Measurements from ENCODE around the gene KRTAP10-9. TPM values are rescaled to one million over a fixed set of nuclear protein-coding genes. Genes with fewer than 3 reads are reported as not detected.
"Not testable (repeated sequence)": the region's sequence is repeated elsewhere in the genome, so short reads cannot be mapped to it uniquely, and the experiment has no call there.

KRTAP10-9 gene
- total RNA-seq, 1 donor from 2014 or later = not detected

DNA sequence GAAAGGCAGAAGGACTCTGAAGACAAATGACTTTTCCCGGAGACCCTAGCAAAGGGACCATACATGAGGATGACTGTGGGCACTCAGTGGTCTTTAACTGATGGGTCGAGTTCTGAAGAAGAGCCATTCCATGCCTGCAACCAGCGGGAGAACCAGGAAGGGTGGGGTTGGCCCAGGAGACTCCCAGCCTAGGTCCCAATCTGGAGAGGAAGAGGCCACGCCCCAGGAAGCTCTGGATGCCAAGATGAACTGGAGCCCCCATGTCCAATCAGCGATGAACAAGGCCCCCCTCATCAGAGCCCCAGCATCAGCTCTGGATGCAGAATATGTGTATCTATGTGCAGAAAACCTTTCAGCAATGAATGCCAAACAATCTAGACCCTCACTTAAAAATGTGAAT is 13.9 kb downstream of the KRTAP10-9 start:
- no peak overlapping the region for H3K4me3 Mint-ChIP-seq
- H3K9me3 Mint-ChIP-seq = peaks cover 52% of the 10 kb centered on the region
- DNase-seq (ENCODE audit: low spot score) = no peak
- H3K27me3 Mint-ChIP-seq (ENCODE audit: insufficient read depth) = peaks cover 2% of the 10 kb centered on the region
- H3K27ac Mint-ChIP-seq = no peak overlapping the region
- H3K4me1 Mint-ChIP-seq (ENCODE audit: low read depth) = no peaks in the 10 kb centered on the region
- intact Hi-C loops (cut with micrococcal nuclease) = no loop called here
- H3K36me3 Mint-ChIP-seq (ENCODE audit: low read depth) = peaks cover 3% of the 10 kb centered on the region

DNA sequence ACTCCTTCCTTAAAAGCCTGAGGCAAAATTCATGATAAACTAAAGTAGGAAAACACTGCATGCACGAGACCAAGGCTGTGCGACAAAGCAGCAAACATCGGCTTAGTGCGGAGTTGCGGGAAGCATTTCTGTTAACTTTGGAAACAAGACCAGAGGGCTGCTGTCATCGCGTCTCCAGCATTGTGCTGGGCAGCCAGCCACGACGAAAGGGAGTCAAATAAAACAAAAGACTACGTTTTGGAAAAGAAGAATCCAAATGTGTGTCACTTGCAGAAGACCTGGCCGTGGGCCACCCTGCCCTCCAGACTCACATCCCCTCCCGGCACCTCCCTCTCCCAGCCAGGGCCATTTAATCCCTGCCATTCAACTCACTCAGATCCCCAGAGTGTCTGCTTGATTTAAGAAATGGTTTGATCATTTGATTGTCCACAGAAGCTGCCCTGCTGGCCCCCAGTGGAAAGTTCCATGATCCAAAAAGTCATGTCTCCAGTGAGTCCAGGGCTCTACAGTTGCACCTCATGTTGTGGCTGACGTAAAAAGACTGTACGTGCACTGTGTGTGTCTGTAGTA is 16.9 kb downstream of the KRTAP10-9 start:
- no peak overlapping the region for H3K4me3 Mint-ChIP-seq
- intact Hi-C loops (cut with micrococcal nuclease) = no loop called here
- no peaks in the 10 kb centered on the region for H3K4me1 Mint-ChIP-seq (ENCODE audit: low read depth)
- H3K36me3 Mint-ChIP-seq (ENCODE audit: low read depth) = peaks cover 3% of the 10 kb centered on the region
- H3K27me3 Mint-ChIP-seq (ENCODE audit: insufficient read depth) = peaks cover 2% of the 10 kb centered on the region
- no peak overlapping the region for H3K27ac Mint-ChIP-seq
- no peak for DNase-seq (ENCODE audit: low spot score)
- H3K9me3 Mint-ChIP-seq = peaks cover 52% of the 10 kb centered on the region

DNA sequence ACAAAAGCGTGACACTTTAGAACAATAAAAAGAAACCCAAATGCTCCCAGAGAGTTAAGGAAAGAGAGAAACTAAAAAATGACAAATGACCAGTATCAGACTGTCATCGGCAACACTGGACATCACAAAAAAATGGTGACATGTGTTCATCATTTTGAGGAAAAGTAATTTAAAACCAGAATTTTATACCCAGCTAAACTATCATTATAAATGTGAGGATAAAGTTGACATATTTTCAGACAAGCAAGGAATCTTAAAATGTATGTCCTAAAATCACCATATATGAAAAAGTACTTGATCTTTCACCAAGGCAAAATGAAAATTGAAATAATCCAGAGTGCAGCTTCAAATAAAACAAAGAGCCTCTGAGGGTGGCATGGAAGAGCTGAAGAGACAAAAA is 18.0 kb downstream of the KRTAP10-9 start:
- intact Hi-C loops (cut with micrococcal nuclease) = no loop called here
- no peak overlapping the region for H3K4me3 Mint-ChIP-seq

DNA sequence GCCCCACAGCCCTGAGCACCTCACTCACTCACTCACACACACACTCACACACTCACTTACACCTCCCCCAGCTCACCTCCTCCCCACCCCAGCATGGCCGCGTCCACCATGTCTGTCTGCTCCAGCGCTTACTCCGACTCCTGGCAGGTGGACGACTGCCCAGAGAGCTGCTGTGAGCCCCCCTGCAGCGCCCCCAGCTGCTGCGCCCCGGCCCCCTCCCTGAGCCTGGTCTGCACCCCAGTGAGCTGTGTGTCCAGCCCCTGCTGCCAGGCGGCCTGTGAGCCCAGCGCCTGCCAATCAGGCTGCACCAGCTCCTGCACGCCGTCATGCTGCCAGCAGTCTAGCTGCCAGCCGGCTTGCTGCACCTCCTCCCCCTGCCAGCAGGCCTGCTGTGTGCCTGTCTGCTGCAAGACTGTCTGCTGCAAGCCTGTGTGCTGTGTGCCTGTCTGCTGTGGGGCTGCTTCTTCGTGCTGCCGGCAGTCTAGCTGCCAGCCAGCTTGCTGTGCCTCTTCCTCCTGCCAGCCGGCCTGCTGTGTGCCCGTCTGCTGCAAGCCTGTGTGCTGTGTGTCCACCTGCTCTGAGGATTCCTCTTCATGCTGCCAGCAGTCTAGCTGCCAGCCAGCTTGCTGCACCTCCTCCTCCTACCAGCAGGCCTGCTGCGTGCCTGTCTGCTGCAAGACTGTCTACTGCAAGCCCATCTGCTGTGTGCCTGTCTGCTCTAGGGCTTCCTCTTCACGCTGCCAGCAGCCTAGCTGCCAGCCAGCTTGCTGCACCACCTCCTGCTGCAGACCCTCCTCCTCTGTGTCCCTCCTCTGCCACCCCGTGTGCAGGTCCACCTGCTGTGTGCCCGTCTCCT is 19.7 kb downstream of the KRTAP10-9 start, which contains the start of gene KRTAP10-11:
KRTAP10-11 (plus strand) TSS at position 49 of the 856 bp plus-strand sequence; CDS start at position 94, 45 bp downstream.
- H3K4me1 Mint-ChIP-seq (ENCODE audit: low read depth); H3K36me3 Mint-ChIP-seq (ENCODE audit: low read depth); H3K27ac Mint-ChIP-seq; H3K4me3 Mint-ChIP-seq; DNase-seq (ENCODE audit: low spot score); intact Hi-C loops (cut with micrococcal nuclease); H3K27me3 Mint-ChIP-seq (ENCODE audit: insufficient read depth): not testable (repeated sequence)
- peaks cover 33% of the 10 kb centered on the region for H3K9me3 Mint-ChIP-seq

More for the DNA sequence above, 18.0 kb downstream of the KRTAP10-9 start:
- Mint-ChIP-seq H3K27me3 (ENCODE audit: insufficient read depth) (peaks cover 2% of the 10 kb centered on the region), H3K36me3 (ENCODE audit: low read depth) (peaks cover 3% of the 10 kb centered on the region), H3K27ac (no peak overlapping the region), H3K4me1 (ENCODE audit: low read depth) (no peaks in the 10 kb centered on the region), H3K9me3 (peaks cover 50% of the 10 kb centered on the region)
- no peak for DNase-seq (ENCODE audit: low spot score)

DNA sequence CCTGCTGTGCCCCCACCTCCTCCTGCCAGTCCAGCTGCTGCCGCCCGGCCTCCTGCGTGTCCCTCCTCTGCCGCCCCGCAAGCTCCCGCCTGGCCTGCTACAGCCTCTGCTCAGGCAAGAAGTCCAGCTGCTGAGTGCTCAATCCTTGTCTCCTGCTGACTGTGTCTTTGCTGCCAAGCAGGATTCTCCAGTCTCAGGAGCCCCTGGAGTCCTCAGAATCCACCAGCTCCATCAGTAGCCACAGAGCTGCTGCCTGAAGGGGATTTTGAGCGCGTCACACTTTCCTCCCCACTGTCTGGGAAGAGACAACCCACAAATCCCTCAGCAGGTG is 20.3 kb downstream of the KRTAP10-9 start:
- Mint-ChIP-seq H3K9me3 (peaks cover 27% of the 10 kb centered on the region), H3K27me3 (ENCODE audit: insufficient read depth) (peaks cover 2% of the 10 kb centered on the region), H3K36me3 (ENCODE audit: low read depth) (peaks cover 2% of the 10 kb centered on the region), H3K4me3 (no peak overlapping the region), H3K27ac (no peak overlapping the region), H3K4me1 (ENCODE audit: low read depth) (no peaks in the 10 kb centered on the region)
- intact Hi-C loops (cut with micrococcal nuclease) = no loop called here
- no peak for DNase-seq (ENCODE audit: low spot score)

DNA sequence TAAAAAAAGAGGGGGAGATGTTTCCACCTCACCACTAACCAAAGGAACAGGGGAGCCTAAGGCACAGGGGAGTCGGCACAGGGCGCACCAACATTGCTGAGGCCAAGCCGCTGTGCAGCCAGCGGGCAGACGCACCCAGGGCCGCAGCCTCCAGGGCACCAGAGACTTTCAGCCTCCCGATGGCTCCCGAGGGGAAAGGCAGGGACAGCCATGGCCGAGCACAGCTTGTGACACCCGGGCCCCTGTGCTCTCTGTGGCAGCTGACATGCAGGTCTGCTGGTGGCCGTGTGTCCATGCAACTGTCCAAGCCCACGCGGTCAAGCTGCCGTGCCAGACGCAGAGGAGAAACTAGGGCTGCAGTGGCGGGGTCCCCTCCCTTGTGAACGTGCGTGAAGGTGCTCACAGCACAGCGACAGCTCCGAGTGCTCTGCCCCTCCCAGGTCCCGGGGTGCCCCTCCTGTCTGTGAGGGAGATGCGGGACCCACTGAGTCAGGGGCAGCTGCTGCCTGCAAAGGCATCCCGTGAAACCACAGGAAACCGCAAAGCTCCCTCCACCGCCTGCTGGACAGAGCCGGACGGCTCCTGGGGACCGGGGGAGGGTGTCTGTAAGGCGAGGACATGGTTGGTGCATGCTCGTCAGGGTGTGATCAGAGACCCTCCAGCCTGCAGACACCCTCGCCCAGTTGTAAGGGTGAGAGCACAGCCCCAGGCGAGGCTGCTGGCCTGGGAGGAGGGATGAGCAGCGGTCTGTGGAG is 21.8 kb downstream of the KRTAP10-9 start:
- intact Hi-C loops (cut with micrococcal nuclease) = no loop called here
- no peak for DNase-seq (ENCODE audit: low spot score)
- Mint-ChIP-seq H3K4me3 (no peak overlapping the region), H3K36me3 (ENCODE audit: low read depth) (peaks cover 2% of the 10 kb centered on the region), H3K9me3 (peaks cover 23% of the 10 kb centered on the region), H3K4me1 (ENCODE audit: low read depth) (peaks cover 7% of the 10 kb centered on the region), H3K27me3 (ENCODE audit: insufficient read depth) (peaks cover 2% of the 10 kb centered on the region), H3K27ac (no peak overlapping the region)

DNA sequence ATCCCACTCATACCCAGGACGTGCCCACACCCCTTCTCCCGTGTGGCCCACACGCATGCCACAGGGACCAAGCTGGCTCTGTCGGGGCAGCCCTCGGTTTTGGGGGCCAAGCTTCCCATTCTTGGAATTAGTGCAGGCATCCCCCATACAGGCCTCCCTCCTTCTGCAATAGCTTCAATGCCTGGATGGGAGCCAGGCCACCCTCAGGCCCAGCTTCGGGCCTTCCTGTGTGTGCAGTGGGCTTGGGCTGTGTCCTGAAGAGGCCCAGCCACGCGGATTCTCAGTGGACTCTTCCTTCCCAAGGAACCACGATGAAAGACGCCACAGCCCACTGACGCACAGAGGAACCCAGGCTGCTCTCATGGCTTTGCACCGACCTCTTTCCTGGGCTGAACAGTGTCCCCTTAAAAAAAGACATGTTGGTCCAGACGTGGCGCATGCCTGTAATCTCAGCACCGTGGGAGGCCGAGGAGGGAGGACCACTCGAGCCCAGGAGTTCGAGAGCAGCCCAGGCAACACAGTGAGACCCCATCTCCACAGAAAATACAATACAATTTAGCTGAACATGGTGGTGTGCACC is 22.7 kb downstream of the KRTAP10-9 start:
- Mint-ChIP-seq H3K36me3 (ENCODE audit: low read depth) (peaks cover 3% of the 10 kb centered on the region), H3K4me1 (ENCODE audit: low read depth) (peaks cover 12% of the 10 kb centered on the region), H3K4me3 (no peak overlapping the region), H3K27me3 (ENCODE audit: insufficient read depth) (peaks cover 2% of the 10 kb centered on the region), H3K27ac (no peak overlapping the region), H3K9me3 (peaks cover 17% of the 10 kb centered on the region)
- intact Hi-C loops (cut with micrococcal nuclease) = no loop called here
- no peak for DNase-seq (ENCODE audit: low spot score)

DNA sequence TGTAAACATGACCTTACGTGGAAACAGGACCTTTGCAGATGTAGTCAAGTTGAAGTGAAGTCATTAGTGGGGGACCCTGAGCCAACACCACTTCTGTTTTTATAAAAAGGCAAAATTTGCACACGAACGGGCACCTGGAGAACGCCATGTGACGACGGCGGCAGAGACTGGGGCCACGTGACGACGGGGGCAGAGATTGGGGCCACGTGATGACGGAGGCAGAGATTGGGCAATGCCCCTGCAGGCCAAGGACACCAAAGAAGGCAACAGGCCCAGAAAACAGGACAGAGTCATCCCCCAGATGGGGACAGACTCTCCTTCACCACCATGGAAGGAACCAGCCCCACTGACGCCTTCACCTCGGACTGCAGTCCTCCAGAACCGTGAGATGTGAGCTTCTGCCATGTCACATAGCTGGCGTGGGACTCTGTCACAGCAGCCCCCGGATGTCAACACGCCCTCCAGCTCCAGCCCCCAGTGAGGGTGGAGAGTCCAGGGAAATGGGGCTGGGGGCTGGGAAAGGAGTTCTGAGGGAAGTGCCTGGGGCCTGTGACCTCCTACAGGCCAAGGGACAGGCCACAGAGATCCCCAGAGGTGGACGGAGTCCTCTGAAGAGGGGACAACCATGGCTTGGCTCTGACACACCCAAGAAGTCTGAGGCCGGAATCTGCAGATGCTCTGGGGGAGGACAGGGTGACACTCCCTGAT is 23.5 kb downstream of the KRTAP10-9 start:
- peaks cover 2% of the 10 kb centered on the region for H3K27me3 Mint-ChIP-seq (ENCODE audit: insufficient read depth)

DNA sequence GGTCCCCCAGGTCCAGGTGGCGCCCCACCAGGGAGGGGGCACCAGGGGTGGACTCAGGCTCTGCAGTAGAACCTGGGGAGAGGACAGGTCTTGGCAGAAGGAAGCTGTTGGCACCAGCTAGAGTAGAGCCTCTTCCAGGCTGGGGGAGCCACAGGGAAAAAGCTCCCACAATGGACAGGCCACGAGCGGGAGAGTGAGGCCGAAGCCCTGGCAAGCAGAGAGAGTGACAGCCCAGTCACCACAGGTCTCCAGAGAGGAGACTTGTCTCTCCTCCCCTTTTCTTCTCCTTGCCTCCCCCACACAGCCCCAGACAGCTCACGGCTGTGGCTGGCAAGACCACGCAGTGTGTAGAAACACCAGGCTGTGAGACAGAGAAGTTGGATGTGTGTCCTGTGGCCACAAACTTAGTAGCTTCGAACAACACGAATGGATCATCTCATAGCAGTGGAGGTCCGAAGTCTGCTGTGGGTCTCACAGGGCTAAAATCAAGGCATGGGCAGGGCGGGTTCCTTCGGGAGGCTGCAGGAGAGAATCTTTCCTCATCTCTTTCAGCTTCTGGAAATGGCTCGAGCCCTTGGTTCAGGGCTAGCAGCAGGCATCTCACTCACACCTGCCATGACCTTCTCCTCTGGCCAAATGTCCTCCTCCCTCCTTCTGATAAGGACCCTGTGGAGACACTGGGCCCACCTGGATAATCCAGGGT is 24.2 kb downstream of the KRTAP10-9 start:
- H3K27ac Mint-ChIP-seq = no peak overlapping the region
- DNase-seq (ENCODE audit: low spot score) = no peak
- peaks cover 10% of the 10 kb centered on the region for H3K36me3 Mint-ChIP-seq (ENCODE audit: low read depth)
- H3K4me1 Mint-ChIP-seq (ENCODE audit: low read depth) = peaks cover 21% of the 10 kb centered on the region
- intact Hi-C loops (cut with micrococcal nuclease) = no loop called here
- H3K27me3 Mint-ChIP-seq (ENCODE audit: insufficient read depth) = no peaks in the 10 kb centered on the region
- no peak overlapping the region for H3K4me3 Mint-ChIP-seq
- peaks cover 21% of the 10 kb centered on the region for H3K9me3 Mint-ChIP-seq

More for the DNA sequence above, 23.5 kb downstream of the KRTAP10-9 start:
- no peak overlapping the region for H3K27ac Mint-ChIP-seq
- H3K4me1 Mint-ChIP-seq (ENCODE audit: low read depth) = peaks cover 20% of the 10 kb centered on the region
- intact Hi-C loops (cut with micrococcal nuclease) = no loop called here
- peaks cover 9% of the 10 kb centered on the region for H3K36me3 Mint-ChIP-seq (ENCODE audit: low read depth)
- DNase-seq (ENCODE audit: low spot score) = no peak
- peaks cover 17% of the 10 kb centered on the region for H3K9me3 Mint-ChIP-seq
- H3K4me3 Mint-ChIP-seq = no peak overlapping the region

DNA sequence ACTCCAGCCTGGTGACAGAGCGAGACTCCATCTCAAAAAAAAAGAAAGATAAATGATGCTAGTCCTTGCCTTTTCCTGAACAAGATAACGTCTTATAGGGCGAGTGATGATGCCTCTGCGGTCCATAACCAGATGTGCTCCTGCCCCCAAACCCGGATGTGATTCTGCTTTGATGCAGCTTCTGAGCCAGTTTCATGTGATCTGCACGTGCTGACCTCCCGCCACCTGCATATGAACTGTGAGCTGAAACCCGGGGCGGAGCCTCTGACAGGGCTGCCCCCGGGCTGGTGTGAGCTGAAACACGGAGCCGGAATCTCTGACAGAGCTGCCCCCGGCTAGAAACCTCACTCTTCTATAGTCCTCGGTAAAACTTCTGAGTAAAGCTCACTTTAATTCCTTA is 26.2 kb downstream of the KRTAP10-9 start:
- intact Hi-C loops (cut with micrococcal nuclease) = no loop called here

DNA sequence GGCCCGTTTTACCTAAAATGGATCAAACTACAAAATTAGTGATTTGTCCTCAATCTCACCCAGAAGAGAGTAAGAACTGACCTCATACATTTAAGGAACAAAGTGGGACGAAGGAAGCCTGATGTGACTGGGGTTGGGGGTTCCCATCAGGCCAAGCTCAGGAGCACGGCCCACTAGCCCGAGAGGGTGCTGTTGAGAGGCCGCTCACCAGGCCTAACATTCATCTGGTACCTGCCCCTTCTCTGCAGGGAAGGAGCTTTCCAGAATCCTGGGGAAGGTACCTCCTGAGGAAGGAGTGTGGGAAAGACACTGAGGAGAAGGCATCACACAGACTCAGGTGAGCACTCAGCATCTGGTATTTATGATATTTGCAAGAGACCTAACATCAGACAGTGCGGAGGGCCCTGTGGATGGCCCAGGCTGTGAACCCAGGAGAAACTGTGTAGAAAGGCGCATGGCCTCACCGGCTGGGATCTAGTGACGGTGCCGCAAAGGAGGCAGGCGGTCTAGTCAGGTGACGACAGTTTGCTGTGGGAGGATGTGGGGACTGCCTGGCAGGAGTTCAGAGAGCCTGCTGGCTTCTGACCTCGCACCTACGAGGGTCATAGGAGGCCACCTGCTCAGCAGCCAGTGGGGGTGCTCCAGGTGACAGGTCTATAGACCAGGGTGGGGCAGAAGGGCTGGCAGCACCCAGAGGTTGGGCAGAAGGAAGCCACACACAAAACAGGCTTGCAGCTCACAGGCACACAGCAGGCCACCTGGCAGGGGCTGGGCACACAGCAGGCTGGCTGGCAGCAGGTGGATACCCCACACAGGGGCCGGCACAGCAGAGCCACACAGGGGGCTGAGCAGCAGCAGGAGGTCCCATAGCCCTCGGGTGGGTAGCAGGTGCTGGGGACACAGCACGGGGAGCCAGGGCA is 27.0 kb downstream of the KRTAP10-9 start:
- Mint-ChIP-seq H3K4me3 (peak overlapping the region; percentile 15), H3K9me3 (peaks cover 47% of the 10 kb centered on the region), H3K27ac (no peak overlapping the region), H3K4me1 (ENCODE audit: low read depth) (peaks cover 49% of the 10 kb centered on the region), H3K27me3 (ENCODE audit: insufficient read depth) (no peaks in the 10 kb centered on the region), H3K36me3 (ENCODE audit: low read depth) (peaks cover 29% of the 10 kb centered on the region)
- intact Hi-C loops (cut with micrococcal nuclease) = no loop called here
- no peak for DNase-seq (ENCODE audit: low spot score)

More for the DNA sequence above, 26.2 kb downstream of the KRTAP10-9 start:
- peaks cover 41% of the 10 kb centered on the region for H3K4me1 Mint-ChIP-seq (ENCODE audit: low read depth)
- H3K27me3 Mint-ChIP-seq (ENCODE audit: insufficient read depth) = no peaks in the 10 kb centered on the region
- peaks cover 40% of the 10 kb centered on the region for H3K9me3 Mint-ChIP-seq
- peaks cover 25% of the 10 kb centered on the region for H3K36me3 Mint-ChIP-seq (ENCODE audit: low read depth)
- no peak overlapping the region for H3K27ac Mint-ChIP-seq
- no peak overlapping the region for H3K4me3 Mint-ChIP-seq
- no peak for DNase-seq (ENCODE audit: low spot score)

Data from activated T-helper 1 cell treated with anti-CD3 and anti-CD28 coated beads, Interleukin-12 subunit alpha, Interleukin-12 subunit beta, Interleukin-2, Interleukin-4 antibody, amounts not matched to agents 30 ng/mL and 10 ng/mL and 1 ng/mL, durations not matched to agents 14 hours and 24 hours and 36 hours (primary cell).